ENCODE data around the gene PHF21B. TPM values are rescaled to one million over a fixed set of nuclear protein-coding genes. Genes with fewer than 3 reads are reported as not detected.
A peak's percentile ranks its signal among the peaks of the same experiment; 100 is the strongest.

Gene PHF21B
- total and polyA plus RNA-seq, 2 of the 8 experiments (the other 6 are each of a cell fraction or from before 2014, with no cell fraction given) = 19.3 to 68.1 TPM

DNA sequence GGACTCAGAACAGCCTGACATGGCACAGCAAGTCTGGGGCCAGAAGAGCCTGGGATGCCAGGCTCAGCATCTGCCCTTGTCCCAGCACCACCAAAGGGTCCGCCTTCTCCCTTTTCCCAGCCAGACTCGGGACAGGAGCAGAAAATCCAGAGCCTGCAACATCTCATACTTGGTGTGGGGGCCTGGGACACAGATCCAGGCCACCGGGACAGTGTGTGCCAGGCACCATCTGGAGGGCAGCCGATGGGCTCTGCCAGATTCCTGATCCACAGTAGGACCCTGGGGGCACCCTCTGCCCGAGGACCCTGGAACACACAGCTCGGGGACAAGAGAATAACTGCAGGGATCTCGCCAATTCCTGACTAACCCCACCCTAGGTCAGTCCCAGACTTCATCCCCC, 67.7 kb downstream of the PHF21B start:
- H2BK15ac ChIP-seq (ENCODE audit: low read length) = no peak overlapping the region
- WGBS, 2 experiments (ENCODE audit: extremely low coverage in 1 of 2, insufficient coverage in 1 of 2, insufficient read length in 1 of 2, insufficient replicate concordance in 2 of 2, low coverage in 1 of 2, low lambda C conversion rate in 2 of 2, missing lambda C conversion rate in 1 of 2) = 81% methylated on average over 7 of the region's 7 CpGs; no CpG with 5 or more reads in 1 of the 2 experiments
- H3K9me3 ChIP-seq (ENCODE audit: insufficient read depth in 2 of 2, low read depth in 1 of 2, low read length in 1 of 2) = no peaks in the 10 kb centered on the region
- no peak overlapping the region for H2BK20ac ChIP-seq (ENCODE audit: low read length)
- TF ChIP-seq CHD2 (IDR thresholded peaks at IDR 0.05; ENCODE audit: low read length) (no peak), SIX5 (IDR thresholded peaks at IDR 0.05; ENCODE audit: low read depth, low read length) (no peak), KDM1A (IDR thresholded peaks at IDR 0.05; ENCODE audit: borderline replicate concordance, low read length) (no peak), RAD21 (IDR thresholded peaks at IDR 0.05 in 1 of 2, conservative IDR thresholded peaks at IDR 0.05 in 1 of 2; ENCODE audit: low read depth in 2 of 2, low read length in 2 of 2) (no peak), POLR2AphosphoS5 (IDR thresholded peaks at IDR 0.05; ENCODE audit: low read depth, low read length) (no peak), HDAC2 (IDR thresholded peaks at IDR 0.05; ENCODE audit: borderline replicate concordance in 1 of 2, low read depth in 2 of 2, low read length in 2 of 2) (no peak), SIRT6 (IDR thresholded peaks at IDR 0.05; ENCODE audit: low read length) (no peak), TAF7 (optimal IDR thresholded peaks at IDR 0.05; ENCODE audit: borderline replicate concordance, low read depth, low read length) (no peak), BCL11A (IDR thresholded peaks at IDR 0.05; ENCODE audit: low read depth in 2 of 2, low read length in 2 of 2) (no peak), HDAC6 (IDR thresholded peaks at IDR 0.05; ENCODE audit: low read depth, low read length) (no peak), TAF1 (IDR thresholded peaks at IDR 0.05; ENCODE audit: low read depth, low read length) (no peak), SP1 (IDR thresholded peaks at IDR 0.05; ENCODE audit: low read depth, low read length) (no peak), YY1 (IDR thresholded peaks at IDR 0.05; ENCODE audit: low read depth, low read length) (no peak), TCF12 (IDR thresholded peaks at IDR 0.05; ENCODE audit: low read depth, low read length) (no peak), CREB1 (IDR thresholded peaks at IDR 0.05) (no peak)
- H2BK5ac ChIP-seq (ENCODE audit: low read depth, low read length) = no peak overlapping the region
- H4K8ac ChIP-seq (ENCODE audit: extremely low read depth, insufficient read depth, low read length) = no peak overlapping the region
- no peak overlapping the region for H3K14ac ChIP-seq (ENCODE audit: insufficient read length)
- no peak overlapping the region for H4K5ac ChIP-seq (ENCODE audit: insufficient read length, low read depth, low read length)
- ChIA-PET CTCF (ENCODE audit: partially characterized antibody) (interaction anchor here (1.4 to 1.6 kb wide), 3 partner anchors 28 to 120 kb away, joined by 3 read pairs; no protein-coding TSS in a partner anchor), POLR2A (ENCODE audit: partially characterized antibody) (interaction anchor here (0.7 to 4.0 kb wide), 5 partner anchors 11 to 62 kb away, joined by 3 to 18 read pairs (median 3); no protein-coding TSS in a partner anchor)
- no peak overlapping the region for H3K23ac ChIP-seq (ENCODE audit: insufficient read length)
- peaks cover 0 to 43% (median 30%) of the 10 kb centered on the region in 4 experiments; a peak in 4 of 7 replicates for H3K4me1 ChIP-seq (replicated peaks in 1 of 4; ENCODE audit: control insufficient read depth in 3 of 4, insufficient read depth in 4 of 4, low read length in 3 of 4)
- no peaks in the 10 kb centered on the region for H3K27me3 ChIP-seq (replicated peaks in 1 of 4; ENCODE audit: control insufficient read depth in 3 of 4, extremely low read depth in 1 of 4, insufficient read depth in 3 of 4, low read length in 3 of 4)
- peaks cover 0 to 4% of the 10 kb centered on the region in 2 experiments; a peak in 1 of 4 replicates for H3K79me2 ChIP-seq (ENCODE audit: control insufficient read depth in 1 of 2, insufficient read depth in 2 of 2, low read length in 2 of 2)
- peak overlapping the region; percentile 53 for H4K91ac ChIP-seq (replicated peaks; ENCODE audit: insufficient read length, low read length)
- H4K20me1 ChIP-seq (replicated peaks in 1 of 2; ENCODE audit: control insufficient read depth in 1 of 2, insufficient read depth in 2 of 2, low read length in 2 of 2) = peaks cover 29 to 52% of the 10 kb centered on the region in 2 experiments
- DNase-seq (ENCODE audit: low read depth in 1 of 2, low spot score in 2 of 2) (no peak), FAIRE-seq (no peak)
- no peak overlapping the region for H3K18ac ChIP-seq (ENCODE audit: extremely low read depth, low read length)
- H3K27ac ChIP-seq (ENCODE audit: low read depth, low read length) = no peak overlapping the region
- H2AFZ ChIP-seq (ENCODE audit: low read length) = no peak overlapping the region
- H2AK5ac ChIP-seq (ENCODE audit: low read depth, low read length) = no peak overlapping the region; the same call in 1 of the 2 replicates
- no peak overlapping the region for H3K56ac ChIP-seq (replicated peaks; ENCODE audit: insufficient read length, low read depth, low read length)
- no peak overlapping the region for H2BK12ac ChIP-seq (ENCODE audit: low read depth, low read length)
- no peak overlapping the region for H2BK120ac ChIP-seq (replicated peaks; ENCODE audit: low read depth, low read length)
- no peak overlapping the region for H3K9ac ChIP-seq (replicated peaks in 1 of 4; ENCODE audit: extremely low read depth in 1 of 4, low read depth in 3 of 4, low read length in 3 of 4)
- H3K4ac ChIP-seq (replicated peaks; ENCODE audit: insufficient read length, low read depth, low read length) = no peak overlapping the region
- 0 out of 8 replicates have a peak, but pooled peaks cover 0 to 2% (median 0%) of the 10 kb centered on the region in 4 experiments for H3K36me3 ChIP-seq (ENCODE audit: control insufficient read depth in 2 of 4, insufficient read depth in 4 of 4, low read length in 3 of 4)
- no peak overlapping the region for H3K4me3 ChIP-seq (ENCODE audit: extremely low read depth in 1 of 4, insufficient read depth in 2 of 4, low read depth in 3 of 4, low read length in 4 of 4)
- H3K23me2 ChIP-seq (ENCODE audit: low read depth, low read length) = no peaks in the 10 kb centered on the region; the same call in 1 of the 2 replicates
- peaks cover 18% of the 10 kb centered on the region for H3K79me1 ChIP-seq (ENCODE audit: low read depth, low read length)
- no peak overlapping the region; a peak in 1 of 4 replicates for H3K4me2 ChIP-seq (ENCODE audit: insufficient read depth in 1 of 2, low read depth in 2 of 2, low read length in 2 of 2)

Data from H1 (cell line).